PC-9 (cell line): ENCODE measurements around the gene SV2C. TPM values are rescaled to one million over a fixed set of nuclear protein-coding genes. Genes with fewer than 3 reads are reported as not detected.

Experiments used
- BruUV-seq: library from RNA; stranded (reverse); fragments of 400-500 nt; replicated peaks from 2 replicates; lab custom pipeline; 2021; lab: Mats Ljungman, UMichigan
- CTCF ChIA-PET: fragments of 300-600 bp; sonication (Branson Sonifier 250); formaldehyde crosslinking; loops from one replicate; lab custom pipeline; 2022; ENCODE audit warnings: antibody characterized with exemption; lab: Charles Lee
- POLR2A ChIA-PET: fragments of 300-600 bp; sonication (Branson Sonifier 250); formaldehyde crosslinking; loops from one replicate; lab custom pipeline; 2022; ENCODE audit warnings: antibody characterized with exemption; ENCODE audit not compliant: unreplicated experiment; lab: Charles Lee
- DNase-seq, 2 experiments: peaks; one replicate each; pipeline versions ENCODE4 v3.0.0 to v3.0.0-alpha.2; 2015 to 2022; ENCODE audit warnings: mixed read lengths in 1 of 2
- H2AFZ ChIP-seq: fragments of 200-600 bp; sonication (generic); 2 replicates; pipeline ENCODE4 v1.8.1; 2017; ENCODE audit warnings: antibody characterized with exemption
- H3F3A ChIP-seq: fragments of 200-600 bp; sonication (generic); 2 replicates; pipeline ENCODE4 v1.8.1; 2017; ENCODE audit warnings: antibody characterized with exemption, mild to moderate bottlenecking, low read depth; ENCODE audit not compliant: insufficient read depth
- H3K27ac ChIP-seq: fragments of 200-600 bp; sonication (generic); 2 replicates; pipeline ENCODE4 v1.6.1; 2016; ENCODE audit warnings: mixed run types
- H3K27me3 ChIP-seq: fragments of 200-600 bp; sonication (generic); 2 replicates; pipeline ENCODE4 v1.6.1; 2016; ENCODE audit warnings: low read depth, mixed run types; ENCODE audit not compliant: insufficient read depth
- H3K36me3 ChIP-seq: fragments of 200-600 bp; sonication (generic); 2 replicates; pipeline ENCODE4 v1.6.1; 2016; ENCODE audit warnings: low read depth, mixed run types
- H3K4me1 ChIP-seq: fragments of 200-600 bp; sonication (generic); replicated peaks from 2 replicates; pipeline ENCODE4 v1.6.1; 2016; ENCODE audit warnings: mixed run types; ENCODE audit not compliant: insufficient read depth
- H3K4me2 ChIP-seq: fragments of 200-600 bp; sonication (generic); 2 replicates; pipeline ENCODE4 v1.6.1; 2017; ENCODE audit warnings: mixed run types
- H3K4me3 ChIP-seq: fragments of 200-600 bp; sonication (generic); 2 replicates; pipeline ENCODE4 v1.6.1; 2016; ENCODE audit warnings: mixed run types
- H3K79me2 ChIP-seq: fragments of 200-600 bp; sonication (generic); 2 replicates; pipeline ENCODE4 v1.6.1; 2017; ENCODE audit warnings: low read depth, mixed run types
- H3K9me2 ChIP-seq: fragments of 200-600 bp; sonication (generic); 2 replicates; pipeline ENCODE4 v1.8.1; 2017; ENCODE audit warnings: mild to moderate bottlenecking; ENCODE audit not compliant: insufficient read depth
- H3K9me3 ChIP-seq: fragments of 200-600 bp; sonication (generic); 2 replicates; pipeline ENCODE4 v1.8.1; 2016; ENCODE audit warnings: low read depth; ENCODE audit not compliant: insufficient read depth
- H4K20me1 ChIP-seq: fragments of 200-600 bp; sonication (generic); 2 replicates; pipeline ENCODE4 v1.8.1; 2017; ENCODE audit not compliant: insufficient read depth
- CTCF ChIP-seq: fragments of 200-600 bp; sonication (generic); conservative IDR thresholded peaks from 2 replicates; pipeline ENCODE4 v1.6.1; 2017; ENCODE audit warnings: mixed run types, antibody characterized with exemption, mild to moderate bottlenecking, moderate library complexity
- EZH2 ChIP-seq: fragments of 200-600 bp; sonication (generic); IDR thresholded peaks from 2 replicates; pipeline ENCODE4 v1.8.0; 2017; ENCODE audit warnings: antibody characterized with exemption, low read depth
- intact Hi-C: fragments of 100-400 bp; cut with micrococcal nuclease; formaldehyde crosslinking; loops from one replicate; pipeline ENCODE4 v1.10.0; 2022; ENCODE audit not compliant: unreplicated experiment
- total RNA-seq: library from RNA; stranded (reverse); gene quantifications from 2 replicates; pipeline ENCODE4 v1.2.3, GENCODE V29; 2021

The SV2C gene
- total RNA-seq, 1 experiment from 2014 or later: not detected

GRCh38 chr5:76339919-76340318, 256.7 kb downstream of the SV2C start:
- Histone ChIP-seq H3K79me2 (no peaks in the 10 kb centered on the region), H3K4me3 (no peak overlapping the region), H4K20me1 (no peaks in the 10 kb centered on the region), H3F3A (peaks cover 4% of the 10 kb centered on the region; the same call in 1 of the 2 replicates), H3K27ac (no peak overlapping the region), H2AFZ (no peak overlapping the region), H3K4me2 (no peak overlapping the region), H3K9me3 (no peaks in the 10 kb centered on the region), H3K36me3 (no peaks in the 10 kb centered on the region), H3K27me3 (no peaks in the 10 kb centered on the region), H3K4me1 (0 out of 2 replicates have a peak, but pooled peaks cover 4% of the 10 kb centered on the region), H3K9me2 (no peaks in the 10 kb centered on the region)
- CTCF ChIA-PET: no interaction called here
- no TSS peak for BruUV-seq
- TF ChIP-seq CTCF (no peak), EZH2 (no peak)
- intact Hi-C loops: loop anchor here (2.0 to 10.0 kb wide), 3 partner anchors 63 to 435 kb away; partner anchors contain the start of gene IQGAP2
- no peak for DNase-seq
- POLR2A ChIA-PET: no interaction called here

- POLR2A ChIA-PET: no interaction called here
- Histone ChIP-seq H3K4me3 (no peak overlapping the region), H4K20me1 (no peaks in the 10 kb centered on the region), H3K9me2 (no peaks in the 10 kb centered on the region), H3F3A (peaks cover 4% of the 10 kb centered on the region; the same call in 1 of the 2 replicates), H3K27ac (no peak overlapping the region), H2AFZ (no peak overlapping the region), H3K4me2 (no peak overlapping the region), H3K36me3 (no peaks in the 10 kb centered on the region), H3K9me3 (no peaks in the 10 kb centered on the region), H3K27me3 (no peaks in the 10 kb centered on the region), H3K4me1 (0 out of 2 replicates have a peak, but pooled peaks cover 4% of the 10 kb centered on the region), H3K79me2 (no peaks in the 10 kb centered on the region)
- TF ChIP-seq EZH2 (no peak), CTCF (no peak)
- CTCF ChIA-PET: no interaction called here
- no TSS peak for BruUV-seq
- no peak for DNase-seq
- intact Hi-C loops: no loop called here
Observed at GRCh38 chr5:76341651-76342334, 258.6 kb downstream of the SV2C start.

GRCh38 chr5:76342474-76342873, 259.3 kb downstream of the SV2C start:
- H4K20me1 ChIP-seq: no peaks in the 10 kb centered on the region
- POLR2A ChIA-PET: no interaction called here
- 0 out of 2 replicates have a peak, but pooled peaks cover 4% of the 10 kb centered on the region for H3K4me1 ChIP-seq
- BruUV-seq: no TSS peak
- no peak overlapping the region for H2AFZ ChIP-seq
- no peak for DNase-seq
- H3K27ac ChIP-seq: no peak overlapping the region
- no peaks in the 10 kb centered on the region for H3K9me2 ChIP-seq
- peaks cover 4% of the 10 kb centered on the region; the same call in 1 of the 2 replicates for H3F3A ChIP-seq
- no peak overlapping the region for H3K4me2 ChIP-seq
- TF ChIP-seq EZH2 (no peak), CTCF (no peak)
- intact Hi-C loops: no loop called here
- H3K4me3 ChIP-seq: no peak overlapping the region
- no peaks in the 10 kb centered on the region for H3K36me3 ChIP-seq
- no peaks in the 10 kb centered on the region for H3K9me3 ChIP-seq
- no peaks in the 10 kb centered on the region for H3K27me3 ChIP-seq
- CTCF ChIA-PET: no interaction called here
- H3K79me2 ChIP-seq: no peaks in the 10 kb centered on the region
